Measurements from ENCODE around the gene DPP6.

DPP6 gene

DNA sequence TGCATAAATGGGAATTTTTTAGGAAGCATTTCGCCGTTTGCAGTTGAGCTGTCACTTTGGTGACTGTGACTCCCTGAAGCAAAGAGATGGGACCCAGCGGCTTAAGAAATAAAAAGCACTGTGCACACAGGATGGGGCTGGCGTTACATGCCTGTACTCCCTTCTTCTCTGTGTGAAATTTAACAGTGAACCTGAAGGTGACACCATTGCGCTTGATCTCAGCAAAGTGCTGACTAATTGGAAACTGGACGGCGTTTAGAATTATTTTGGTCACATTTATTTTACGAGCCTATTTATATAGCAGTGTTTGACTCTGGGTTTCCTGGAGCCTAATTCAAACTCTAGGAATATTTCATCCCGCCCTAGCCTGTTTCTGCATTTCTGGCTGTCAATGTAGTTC is 804.5 kb downstream of the DPP6 start:
- Histone ChIP-seq H3K36me3 (ENCODE audit: insufficient read depth) (no peaks in the 10 kb centered on the region), H3K9ac (no peak overlapping the region), H3K4me1 (ENCODE audit: low read depth, poor library complexity, severe bottlenecking) (no peaks in the 10 kb centered on the region), H4K20me1 (ENCODE audit: insufficient read depth) (no peaks in the 10 kb centered on the region), H3K4me3 (IDR thresholded peaks at IDR 0.05; ENCODE audit: insufficient read depth, low read depth, low read length) (no peak overlapping the region), H3K27me3 (ENCODE audit: insufficient read depth, low read depth) (no peaks in the 10 kb centered on the region), H3K27ac (no peak overlapping the region), H3K4me2 (no peak overlapping the region), H2AFZ (ENCODE audit: low read depth) (no peak overlapping the region), H3K79me2 (ENCODE audit: insufficient read depth, low read depth) (no peaks in the 10 kb centered on the region)
- TF ChIP-seq CTCF (conservative IDR thresholded peaks at IDR 0.05; ENCODE audit: low read depth, low read length), result no peak

GRCh38 chr7:154857240-154857639 is 805.0 kb downstream of the DPP6 start:
- no peak overlapping the region for H2AFZ ChIP-seq (ENCODE audit: low read depth)
- no peak for TF ChIP-seq CTCF (conservative IDR thresholded peaks at IDR 0.05; ENCODE audit: low read depth, low read length)
- no peak overlapping the region for H3K4me2 ChIP-seq
- no peak overlapping the region for H3K9ac ChIP-seq
- H3K4me1 ChIP-seq (ENCODE audit: low read depth, poor library complexity, severe bottlenecking), result no peaks in the 10 kb centered on the region
- H3K79me2 ChIP-seq (ENCODE audit: insufficient read depth, low read depth), result no peaks in the 10 kb centered on the region
- H3K27me3 ChIP-seq (ENCODE audit: insufficient read depth, low read depth), result no peaks in the 10 kb centered on the region
- no peaks in the 10 kb centered on the region for H4K20me1 ChIP-seq (ENCODE audit: insufficient read depth)
- H3K27ac ChIP-seq, result no peak overlapping the region
- H3K4me3 ChIP-seq (IDR thresholded peaks at IDR 0.05; ENCODE audit: insufficient read depth, low read depth, low read length), result no peak overlapping the region
- H3K36me3 ChIP-seq (ENCODE audit: insufficient read depth), result no peaks in the 10 kb centered on the region

- Histone ChIP-seq H3K79me2 (ENCODE audit: insufficient read depth, low read depth) (no peaks in the 10 kb centered on the region), H4K20me1 (ENCODE audit: insufficient read depth) (no peaks in the 10 kb centered on the region), H3K4me2 (no peak overlapping the region), H3K9ac (no peak overlapping the region), H3K4me3 (IDR thresholded peaks at IDR 0.05; ENCODE audit: insufficient read depth, low read depth, low read length) (no peak overlapping the region), H3K27ac (no peak overlapping the region), H3K4me1 (ENCODE audit: low read depth, poor library complexity, severe bottlenecking) (no peaks in the 10 kb centered on the region), H2AFZ (ENCODE audit: low read depth) (no peak overlapping the region), H3K36me3 (ENCODE audit: insufficient read depth) (no peaks in the 10 kb centered on the region), H3K27me3 (ENCODE audit: insufficient read depth, low read depth) (no peaks in the 10 kb centered on the region)
- no peak for TF ChIP-seq CTCF (conservative IDR thresholded peaks at IDR 0.05; ENCODE audit: low read depth, low read length)
These were observed 805.8 kb downstream of the DPP6 start for GRCh38 chr7:154857728-154858681.

DNA sequence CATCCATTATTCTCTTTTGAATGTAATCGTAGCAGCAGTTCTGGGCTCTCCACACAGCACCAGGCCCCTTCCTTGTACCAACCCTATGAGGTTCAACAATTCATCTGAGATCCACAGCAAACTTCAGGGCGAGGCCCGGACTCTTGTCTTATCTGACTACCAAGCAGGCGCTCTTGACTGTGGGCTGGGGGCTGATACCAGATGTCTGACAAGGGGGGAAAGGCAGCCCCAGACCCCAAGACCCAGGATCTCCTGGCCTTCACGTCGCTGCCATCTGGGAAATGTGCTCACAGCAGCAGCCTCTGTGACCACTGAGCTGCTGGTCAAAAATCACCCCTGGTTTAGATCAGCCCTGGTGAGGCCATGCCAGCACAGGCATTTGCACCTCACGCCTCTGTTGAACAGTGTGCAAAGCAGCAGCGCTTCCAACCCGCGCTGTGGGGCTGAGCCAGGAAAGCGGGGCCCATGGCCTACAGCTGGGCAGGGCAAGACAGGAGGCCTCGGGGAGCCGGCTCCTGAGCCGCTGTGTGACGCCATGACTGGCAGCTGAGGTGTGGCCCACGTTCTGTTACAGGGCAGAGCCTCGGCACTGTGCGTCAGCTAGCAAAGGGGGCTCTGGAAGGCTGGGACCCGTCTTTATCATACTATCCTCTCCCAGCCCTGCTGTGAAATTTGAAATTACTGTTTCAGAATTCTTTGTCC is 806.8 kb downstream of the DPP6 start:
- TF ChIP-seq CTCF (conservative IDR thresholded peaks at IDR 0.05; ENCODE audit: low read depth, low read length), result no peak
- H3K4me2 ChIP-seq, result no peak overlapping the region
- no peak overlapping the region for H3K27ac ChIP-seq
- no peak overlapping the region for H2AFZ ChIP-seq (ENCODE audit: low read depth)
- H3K79me2 ChIP-seq (ENCODE audit: insufficient read depth, low read depth), result no peaks in the 10 kb centered on the region
- H3K4me1 ChIP-seq (ENCODE audit: low read depth, poor library complexity, severe bottlenecking), result no peaks in the 10 kb centered on the region
- no peaks in the 10 kb centered on the region for H4K20me1 ChIP-seq (ENCODE audit: insufficient read depth)
- H3K27me3 ChIP-seq (ENCODE audit: insufficient read depth, low read depth), result no peaks in the 10 kb centered on the region
- H3K4me3 ChIP-seq (IDR thresholded peaks at IDR 0.05; ENCODE audit: insufficient read depth, low read depth, low read length), result no peak overlapping the region
- H3K36me3 ChIP-seq (ENCODE audit: insufficient read depth), result no peaks in the 10 kb centered on the region
- no peak overlapping the region for H3K9ac ChIP-seq
